ENCODE measurements around the gene SOAT2.

The SOAT2 gene

DNA sequence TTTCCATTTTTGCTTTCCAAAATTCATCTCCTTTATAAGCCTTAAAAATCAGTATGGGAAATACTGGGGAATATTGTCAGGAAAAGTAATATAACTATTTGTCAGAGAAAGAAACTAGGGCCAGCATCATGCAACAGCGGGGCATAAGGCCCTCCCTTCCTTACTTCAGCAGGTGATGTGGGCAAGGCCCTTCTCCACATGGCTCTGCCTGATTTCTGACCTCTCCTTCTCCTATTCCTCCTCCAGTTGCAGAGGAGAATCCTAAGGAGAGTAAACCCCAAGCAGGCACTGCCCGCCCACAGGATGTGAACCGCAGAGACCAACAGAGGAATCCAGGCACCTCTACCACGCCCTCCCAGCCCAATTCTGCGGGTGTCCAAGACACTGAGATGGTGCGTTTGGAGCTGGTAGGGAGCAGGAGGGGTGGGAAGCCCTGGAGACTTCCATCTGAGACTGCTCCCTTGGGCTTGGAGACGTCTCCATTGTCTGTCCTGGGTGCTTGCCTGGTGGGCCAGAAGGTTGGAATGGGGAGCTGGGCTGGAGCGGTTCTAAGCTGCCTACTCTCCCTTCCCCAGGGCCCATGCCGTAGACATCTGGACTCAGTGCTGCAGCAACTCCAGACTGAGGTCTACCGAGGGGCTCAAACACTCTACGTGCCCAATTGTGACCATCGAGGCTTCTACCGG is 2.7 kb upstream of the SOAT2 start:
- no peak overlapping the region for H3K27ac ChIP-seq (ENCODE audit: insufficient read depth in 1 of 2, low read depth in 1 of 2, low read length in 2 of 2, poor library complexity in 1 of 2, severe bottlenecking in 2 of 2)
- DNase-seq, result no peak
- no peak overlapping the region for H3K4me3 ChIP-seq (ENCODE audit: control insufficient read depth in 1 of 7, extremely low read depth in 1 of 7, insufficient read depth in 4 of 7, low read depth in 2 of 7, low read length in 6 of 7)
- H3K9me3 ChIP-seq (ENCODE audit: control extremely low read depth in 1 of 5, control insufficient read depth in 4 of 5, insufficient read depth in 2 of 5, low read depth in 1 of 5, low read length in 4 of 5), result no peaks in the 10 kb centered on the region
- ChIA-PET CTCF (interaction anchor here (0.6 to 14.5 kb wide), 10 partner anchors 14 to 566 kb away, joined by 3 to 361 read pairs (median 5); no protein-coding TSS in a partner anchor), POLR2A (no interaction called here)
- H3K4me1 ChIP-seq (ENCODE audit: control extremely low read depth in 1 of 4, control insufficient read depth in 4 of 4, insufficient read depth in 4 of 4, low read length in 3 of 4), result peaks cover 7 to 62% (median 55%) of the 10 kb centered on the region in 4 experiments
- H3K36me3 ChIP-seq (ENCODE audit: control insufficient read depth in 4 of 4, insufficient read depth in 4 of 4, low read length in 3 of 4), result no peaks in the 10 kb centered on the region
- WGBS (ENCODE audit: insufficient coverage), result 100% methylated on average over 13 of the region's 13 CpGs
- H3K27me3 ChIP-seq (replicated peaks in 2 of 5; ENCODE audit: control insufficient read depth in 4 of 5, insufficient read depth in 5 of 5, low read length in 4 of 5), result no peaks in the 10 kb centered on the region

DNA sequence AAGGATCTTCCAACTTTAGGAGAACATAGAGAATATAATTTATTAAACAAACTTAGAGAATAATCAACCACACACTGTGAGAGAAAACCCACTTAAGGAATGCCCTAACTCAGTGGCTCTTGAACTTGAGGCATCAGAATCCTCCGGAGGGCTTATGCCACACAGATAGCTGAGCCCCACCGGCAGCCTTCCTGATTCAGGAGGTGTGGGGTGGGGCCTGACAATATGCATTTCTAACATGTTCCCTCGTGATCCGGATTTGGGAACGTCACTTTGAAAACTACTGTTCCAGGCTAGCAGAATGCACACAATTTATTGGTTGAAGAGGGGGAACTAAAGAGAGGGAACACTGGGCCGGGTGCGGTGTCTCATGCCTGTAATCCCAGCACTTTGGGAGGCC is 2.0 kb upstream of the SOAT2 start:
- WGBS (ENCODE audit: insufficient coverage), result 96% methylated on average over 7 of the region's 7 CpGs

DNA sequence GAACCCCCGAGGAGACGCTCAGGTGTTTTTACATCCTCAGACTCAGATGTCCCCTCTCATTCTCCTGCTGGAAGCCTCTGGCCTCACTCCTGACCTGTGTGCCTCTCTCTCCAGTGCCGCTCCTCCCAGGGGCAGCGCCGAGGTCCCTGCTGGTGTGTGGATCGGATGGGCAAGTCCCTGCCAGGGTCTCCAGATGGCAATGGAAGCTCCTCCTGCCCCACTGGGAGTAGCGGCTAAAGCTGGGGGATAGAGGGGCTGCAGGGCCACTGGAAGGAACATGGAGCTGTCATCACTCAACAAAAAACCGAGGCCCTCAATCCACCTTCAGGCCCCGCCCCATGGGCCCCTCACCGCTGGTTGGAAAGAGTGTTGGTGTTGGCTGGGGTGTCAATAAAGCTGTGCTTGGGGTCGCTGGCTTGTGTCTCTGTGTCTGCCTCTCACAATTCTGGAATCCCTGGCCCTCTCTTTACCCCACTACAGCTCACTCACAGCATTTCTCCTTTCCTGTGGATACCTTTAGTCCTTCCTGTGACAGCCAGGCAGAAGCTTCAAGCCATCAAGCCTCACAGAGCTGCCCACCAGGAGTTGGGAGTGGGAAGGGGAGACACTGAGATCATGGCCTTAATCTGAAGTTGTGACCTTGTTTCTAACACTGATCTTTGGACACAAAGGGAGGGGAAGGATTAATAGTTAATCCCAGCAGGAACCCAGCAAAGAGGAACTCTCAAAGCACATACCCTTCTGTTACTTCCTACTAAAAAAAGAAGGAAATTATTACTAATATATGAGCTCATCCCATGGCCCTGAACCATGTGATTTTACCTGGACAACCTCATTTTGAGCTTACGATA is 1.1 kb upstream of the SOAT2 start:
- H3K27ac ChIP-seq (ENCODE audit: insufficient read depth in 1 of 2, low read depth in 1 of 2, low read length in 2 of 2, poor library complexity in 1 of 2, severe bottlenecking in 2 of 2), result no peak overlapping the region
- peaks cover 7 to 55% (median 50%) of the 10 kb centered on the region in 4 experiments for H3K4me1 ChIP-seq (ENCODE audit: control extremely low read depth in 1 of 4, control insufficient read depth in 4 of 4, insufficient read depth in 4 of 4, low read length in 3 of 4)
- no peaks in the 10 kb centered on the region for H3K9me3 ChIP-seq (ENCODE audit: control extremely low read depth in 1 of 5, control insufficient read depth in 4 of 5, insufficient read depth in 2 of 5, low read depth in 1 of 5, low read length in 4 of 5)
- ChIA-PET CTCF (interaction anchor here (0.5 to 14.5 kb wide), 18 partner anchors 8 to 527 kb away, joined by 3 to 361 read pairs (median 4); partner anchors contain the start of genes CSAD, PFDN5, SPRYD3 and ZNF740), POLR2A (interaction anchor here (0.6 to 1.9 kb wide), 3 partner anchors 34 to 1200 kb away, joined by 3 to 6 read pairs (median 5); no protein-coding TSS in a partner anchor)
- DNase-seq, result no peak
- H3K36me3 ChIP-seq (ENCODE audit: control insufficient read depth in 4 of 4, insufficient read depth in 4 of 4, low read length in 3 of 4), result no peaks in the 10 kb centered on the region
- H3K4me3 ChIP-seq (ENCODE audit: control insufficient read depth in 1 of 7, extremely low read depth in 1 of 7, insufficient read depth in 4 of 7, low read depth in 2 of 7, low read length in 6 of 7), result no peak overlapping the region
- WGBS (ENCODE audit: insufficient coverage), result 88% methylated on average over 6 of the region's 12 CpGs
- no peaks in the 10 kb centered on the region for H3K27me3 ChIP-seq (replicated peaks in 2 of 5; ENCODE audit: control insufficient read depth in 4 of 5, insufficient read depth in 5 of 5, low read length in 4 of 5)

More for the DNA sequence above, 2.0 kb upstream of the SOAT2 start:
- Histone ChIP-seq H3K27me3 (replicated peaks in 2 of 5; ENCODE audit: control insufficient read depth in 4 of 5, insufficient read depth in 5 of 5, low read length in 4 of 5) (no peaks in the 10 kb centered on the region), H3K9me3 (ENCODE audit: control extremely low read depth in 1 of 5, control insufficient read depth in 4 of 5, insufficient read depth in 2 of 5, low read depth in 1 of 5, low read length in 4 of 5) (no peaks in the 10 kb centered on the region), H3K4me3 (ENCODE audit: control insufficient read depth in 1 of 7, extremely low read depth in 1 of 7, insufficient read depth in 4 of 7, low read depth in 2 of 7, low read length in 6 of 7) (no peak overlapping the region), H3K36me3 (ENCODE audit: control insufficient read depth in 4 of 4, insufficient read depth in 4 of 4, low read length in 3 of 4) (no peaks in the 10 kb centered on the region), H3K27ac (ENCODE audit: insufficient read depth in 1 of 2, low read depth in 1 of 2, low read length in 2 of 2, poor library complexity in 1 of 2, severe bottlenecking in 2 of 2) (no peak overlapping the region), H3K4me1 (ENCODE audit: control extremely low read depth in 1 of 4, control insufficient read depth in 4 of 4, insufficient read depth in 4 of 4, low read length in 3 of 4) (peaks cover 7 to 62% (median 55%) of the 10 kb centered on the region in 4 experiments)
- ChIA-PET CTCF (interaction anchor here (0.6 to 14.5 kb wide), 9 partner anchors 14 to 96 kb away, joined by 3 to 361 read pairs (median 9); partner anchors contain the start of gene SPRYD3), POLR2A (interaction anchor here (0.6 kb wide), 1 partner anchor 1201 kb away, joined by 6 read pairs; no protein-coding TSS in a partner anchor)
- DNase-seq, result no peak

DNA sequence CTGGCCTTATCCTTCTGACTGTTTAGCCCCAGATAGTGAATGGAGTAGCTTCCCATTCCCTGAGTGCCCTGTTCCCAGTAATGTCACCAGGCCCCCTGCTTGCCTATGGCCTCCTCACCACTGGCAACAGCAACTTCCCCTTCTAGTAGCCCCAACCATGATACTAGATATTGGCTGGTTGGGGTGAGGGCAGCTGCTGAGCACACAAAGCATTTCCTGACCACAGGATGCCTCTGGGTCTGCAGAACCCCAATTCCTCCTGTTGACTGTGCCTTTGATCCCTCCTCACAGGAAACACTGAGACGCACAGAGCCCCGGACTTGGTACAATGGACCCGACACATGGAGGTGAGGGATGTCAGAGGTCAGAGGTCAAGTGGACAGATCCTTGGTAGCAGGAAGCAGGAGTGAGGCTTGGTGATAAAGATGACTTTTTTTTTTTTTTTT is 597 bp downstream of the SOAT2 start:
- POLR2A ChIA-PET, result interaction anchor here (0.6 to 1.9 kb wide), 4 partner anchors 19 to 99 kb away, joined by 3 to 5 read pairs (median 4); partner anchors contain the start of gene SPRYD3
- H3K36me3 ChIP-seq (ENCODE audit: control insufficient read depth in 4 of 4, insufficient read depth in 4 of 4, low read length in 3 of 4), result no peaks in the 10 kb centered on the region
- peak; percentile 58 to 94 (median 93) for DNase-seq
- H3K9me3 ChIP-seq (ENCODE audit: control extremely low read depth in 1 of 5, control insufficient read depth in 4 of 5, insufficient read depth in 2 of 5, low read depth in 1 of 5, low read length in 4 of 5), result no peaks in the 10 kb centered on the region
- CTCF ChIA-PET, result interaction anchor here (0.7 to 14.5 kb wide), 9 partner anchors 8 to 95 kb away, joined by 3 to 361 read pairs (median 4); partner anchors contain the start of gene SPRYD3
- H3K4me3 ChIP-seq (ENCODE audit: control insufficient read depth in 1 of 7, extremely low read depth in 1 of 7, insufficient read depth in 4 of 7, low read depth in 2 of 7, low read length in 6 of 7), result peak overlapping the region in 2 of 7 experiments; percentile 13 to 21
- H3K27me3 ChIP-seq (replicated peaks in 2 of 5; ENCODE audit: control insufficient read depth in 4 of 5, insufficient read depth in 5 of 5, low read length in 4 of 5), result no peaks in the 10 kb centered on the region
- WGBS (ENCODE audit: insufficient coverage), result 0% methylated on average over 2 of the region's 3 CpGs
- H3K4me1 ChIP-seq (ENCODE audit: control extremely low read depth in 1 of 4, control insufficient read depth in 4 of 4, insufficient read depth in 4 of 4, low read length in 3 of 4), result peaks cover 5 to 38% (median 34%) of the 10 kb centered on the region in 4 experiments
- H3K27ac ChIP-seq (ENCODE audit: insufficient read depth in 1 of 2, low read depth in 1 of 2, low read length in 2 of 2, poor library complexity in 1 of 2, severe bottlenecking in 2 of 2), result no peak overlapping the region

DNA sequence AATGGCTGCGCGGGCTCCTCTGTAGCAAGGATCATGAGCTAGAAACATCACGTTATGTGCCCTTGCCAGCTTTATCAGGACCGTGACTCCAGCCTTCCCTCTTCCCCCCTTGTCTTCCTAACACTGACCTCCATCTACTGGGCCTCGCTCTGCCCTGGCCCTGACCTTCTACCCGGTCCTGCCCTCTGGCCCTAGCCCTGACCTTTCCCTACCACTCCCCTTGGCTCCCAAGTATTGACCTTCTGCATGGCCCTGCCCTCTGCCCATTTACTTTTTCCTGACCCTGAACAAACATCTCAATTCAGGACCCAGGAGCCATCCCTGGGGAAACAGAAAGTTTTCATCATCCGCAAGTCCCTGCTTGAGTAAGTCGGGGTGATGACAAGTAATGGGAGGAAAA is 2.0 kb downstream of the SOAT2 start:
- Histone ChIP-seq H3K4me1 (ENCODE audit: control extremely low read depth in 1 of 4, control insufficient read depth in 4 of 4, insufficient read depth in 4 of 4, low read length in 3 of 4) (peaks cover 5 to 33% (median 28%) of the 10 kb centered on the region in 4 experiments), H3K9me3 (ENCODE audit: control extremely low read depth in 1 of 5, control insufficient read depth in 4 of 5, insufficient read depth in 2 of 5, low read depth in 1 of 5, low read length in 4 of 5) (no peaks in the 10 kb centered on the region), H3K36me3 (ENCODE audit: control insufficient read depth in 4 of 4, insufficient read depth in 4 of 4, low read length in 3 of 4) (no peaks in the 10 kb centered on the region), H3K4me3 (ENCODE audit: control insufficient read depth in 1 of 7, extremely low read depth in 1 of 7, insufficient read depth in 4 of 7, low read depth in 2 of 7, low read length in 6 of 7) (no peak overlapping the region), H3K27me3 (replicated peaks in 2 of 5; ENCODE audit: control insufficient read depth in 4 of 5, insufficient read depth in 5 of 5, low read length in 4 of 5) (no peaks in the 10 kb centered on the region), H3K27ac (ENCODE audit: insufficient read depth in 1 of 2, low read depth in 1 of 2, low read length in 2 of 2, poor library complexity in 1 of 2, severe bottlenecking in 2 of 2) (no peak overlapping the region)
- POLR2A ChIA-PET, result no interaction called here
- WGBS (ENCODE audit: insufficient coverage), result 98% methylated on average over 6 of the region's 8 CpGs
- CTCF ChIA-PET, result interaction anchor here (1.0 to 1.7 kb wide), 2 partner anchors 39 to 93 kb away, joined by 3 to 6 read pairs; no protein-coding TSS in a partner anchor
- no peak for DNase-seq

DNA sequence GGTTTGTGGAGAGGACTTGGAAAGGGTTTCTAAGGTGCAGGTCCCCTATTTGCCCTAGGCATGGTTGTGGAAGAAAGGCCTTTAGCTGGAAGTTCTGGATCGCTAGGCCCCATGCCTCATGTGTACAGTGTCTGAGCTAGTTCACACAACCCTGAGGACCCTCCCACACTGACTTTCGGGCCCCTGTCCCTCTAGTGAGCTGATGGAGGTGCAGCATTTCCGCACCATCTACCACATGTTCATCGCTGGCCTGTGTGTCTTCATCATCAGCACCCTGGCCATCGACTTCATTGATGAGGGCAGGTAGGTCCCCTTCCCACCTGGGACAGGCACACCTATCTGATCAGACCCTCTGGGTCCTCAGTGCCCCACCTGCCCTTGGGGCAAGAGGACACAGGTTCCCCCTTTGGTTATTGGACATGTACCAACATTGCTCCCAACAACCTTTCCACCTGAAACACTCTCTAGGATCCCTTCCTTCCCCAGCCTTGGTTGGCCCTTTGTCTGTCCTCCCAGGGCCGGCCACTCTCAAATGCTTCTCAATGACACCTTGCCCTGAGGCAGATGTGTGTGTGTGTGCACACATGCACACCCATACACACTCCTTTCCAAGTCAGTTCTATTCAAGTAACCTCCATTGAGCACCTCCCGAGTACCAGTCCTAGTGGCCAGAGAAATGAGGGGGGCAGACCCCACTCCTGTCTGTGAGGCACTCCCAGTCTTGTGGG is 2.6 kb downstream of the SOAT2 start:
- H3K27me3 ChIP-seq (replicated peaks in 2 of 5; ENCODE audit: control insufficient read depth in 4 of 5, insufficient read depth in 5 of 5, low read length in 4 of 5), result no peaks in the 10 kb centered on the region
- ChIA-PET CTCF (interaction anchor here (1.0 to 1.7 kb wide), 2 partner anchors 40 to 92 kb away, joined by 3 to 6 read pairs; no protein-coding TSS in a partner anchor), POLR2A (no interaction called here)
- WGBS (ENCODE audit: insufficient coverage), result 96% methylated on average over 6 of the region's 7 CpGs
- no peak overlapping the region for H3K4me3 ChIP-seq (ENCODE audit: control insufficient read depth in 1 of 7, extremely low read depth in 1 of 7, insufficient read depth in 4 of 7, low read depth in 2 of 7, low read length in 6 of 7)
- H3K9me3 ChIP-seq (ENCODE audit: control extremely low read depth in 1 of 5, control insufficient read depth in 4 of 5, insufficient read depth in 2 of 5, low read depth in 1 of 5, low read length in 4 of 5), result no peaks in the 10 kb centered on the region
- no peak for DNase-seq
- peaks cover 5 to 33% (median 28%) of the 10 kb centered on the region in 4 experiments for H3K4me1 ChIP-seq (ENCODE audit: control extremely low read depth in 1 of 4, control insufficient read depth in 4 of 4, insufficient read depth in 4 of 4, low read length in 3 of 4)
- H3K27ac ChIP-seq (ENCODE audit: insufficient read depth in 1 of 2, low read depth in 1 of 2, low read length in 2 of 2, poor library complexity in 1 of 2, severe bottlenecking in 2 of 2), result no peak overlapping the region
- no peaks in the 10 kb centered on the region for H3K36me3 ChIP-seq (ENCODE audit: control insufficient read depth in 4 of 4, insufficient read depth in 4 of 4, low read length in 3 of 4)

All from common myeloid progenitor, CD34-positive (primary cell).